Measurements from ENCODE around the gene ATOSB.

GRCh38 chr9:35085078-35085477 is 30.6 kb downstream of the ATOSB start:
- TF ChIP-seq ZNF654 (tag by site-specific recombination; IDR thresholded peaks at IDR 0.05; ENCODE audit: low read depth): no peak
- TF ChIP-seq KLF17 (tag by site-specific recombination; IDR thresholded peaks at IDR 0.05): no peak
- no peak for TF ChIP-seq CTCF (tag by site-specific recombination; IDR thresholded peaks at IDR 0.05)
- no peak for TF ChIP-seq TCF7L2 (IDR thresholded peaks at IDR 0.05; ENCODE audit: borderline replicate concordance, low read depth, low read length)
- no peak for TF ChIP-seq ZBTB1 (tag by site-specific recombination; IDR thresholded peaks at IDR 0.05)
- no peak for TF ChIP-seq ZSCAN5A (tag by site-specific recombination; IDR thresholded peaks at IDR 0.05)
- no peak for TF ChIP-seq REST (tag by site-specific recombination; IDR thresholded peaks at IDR 0.05)
- TF ChIP-seq PATZ1 (tag by site-specific recombination; IDR thresholded peaks at IDR 0.05): no peak
